HG03139 (cell line): Measurements from ENCODE around the gene MAN2A1.

Source experiments
- ATAC-seq: cut with Tn5 transposase; IDR thresholded peaks from one replicate; pipeline ENCODE4 v1.9.1; 2021; ENCODE audit not compliant: unreplicated experiment

MAN2A1 gene

GRCh38 chr5:109678447-109678846, 11.3 kb upstream of the MAN2A1 start:
- no peak for ATAC-seq

- no peak for ATAC-seq
Observed at GRCh38 chr5:109681763-109682162, 8.0 kb upstream of the MAN2A1 start.

- no peak for ATAC-seq
Observed at GRCh38 chr5:109682383-109682782, 7.3 kb upstream of the MAN2A1 start.

- ATAC-seq, result no peak
Observed at GRCh38 chr5:109685916-109686315, 3.8 kb upstream of the MAN2A1 start.

- ATAC-seq, result peak; percentile 0
Observed at GRCh38 chr5:109688630-109688969, 1.1 kb upstream of the MAN2A1 start.

- peak; percentile 68 for ATAC-seq
Observed at GRCh38 chr5:109688970-109689739, 572 bp upstream of the MAN2A1 start.

- ATAC-seq, result peak; percentile 2
Observed at GRCh38 chr5:109690242-109690974, 681 bp downstream of the MAN2A1 start.

GRCh38 chr5:109690975-109691574, 1.3 kb downstream of the MAN2A1 start:
- ATAC-seq, result peak; percentile 17

GRCh38 chr5:109691996-109692395, 2.3 kb downstream of the MAN2A1 start:
- ATAC-seq, result no peak

GRCh38 chr5:109692852-109693251, 3.1 kb downstream of the MAN2A1 start:
- no peak for ATAC-seq

- ATAC-seq, result no peak
Observed at GRCh38 chr5:109693535-109694400, 4.0 kb downstream of the MAN2A1 start.

GRCh38 chr5:109694451-109694891, 4.7 kb downstream of the MAN2A1 start:
- no peak for ATAC-seq

GRCh38 chr5:109695005-109695926, 5.5 kb downstream of the MAN2A1 start:
- peak; percentile 45 for ATAC-seq

GRCh38 chr5:109697339-109697738, 7.6 kb downstream of the MAN2A1 start:
- ATAC-seq, result no peak

- no peak for ATAC-seq
Observed at GRCh38 chr5:109700516-109701153, 10.9 kb downstream of the MAN2A1 start.

GRCh38 chr5:109701252-109701651, 11.5 kb downstream of the MAN2A1 start:
- ATAC-seq, result no peak

GRCh38 chr5:109701792-109702191, 12.1 kb downstream of the MAN2A1 start:
- no peak for ATAC-seq

GRCh38 chr5:109703166-109703565, 13.4 kb downstream of the MAN2A1 start:
- no peak for ATAC-seq

- no peak for ATAC-seq
Observed at GRCh38 chr5:109703829-109704228, 14.1 kb downstream of the MAN2A1 start.
